Measurements from ENCODE around the gene SLC29A3. TPM values are rescaled to one million over a fixed set of nuclear protein-coding genes. Genes with fewer than 3 reads are reported as not detected.
"Not testable (repeated sequence)": the region's sequence is repeated elsewhere in the genome, so short reads cannot be mapped to it uniquely, and the experiment has no call there.

SLC29A3 gene
- total RNA-seq, 1 experiment from 2014 or later: 3.8 TPM

GRCh38 chr10:71343392-71343773, 24.3 kb downstream of the SLC29A3 start:
- DNase-seq (ENCODE audit: extremely low read depth, low read depth): no peak

- no peak for DNase-seq (ENCODE audit: extremely low read depth, low read depth)
Observed at GRCh38 chr10:71344154-71344925, 25.3 kb downstream of the SLC29A3 start.

- no peak for DNase-seq (ENCODE audit: extremely low read depth, low read depth)
Observed at GRCh38 chr10:71344993-71345480, 26.0 kb downstream of the SLC29A3 start.

- DNase-seq (ENCODE audit: extremely low read depth, low read depth): no peak
Observed at GRCh38 chr10:71345694-71346093, 26.6 kb downstream of the SLC29A3 start.

- no peak for DNase-seq (ENCODE audit: extremely low read depth, low read depth)
Observed at GRCh38 chr10:71346731-71347130, 27.7 kb downstream of the SLC29A3 start.

GRCh38 chr10:71347587-71348395, 28.7 kb downstream of the SLC29A3 start:
- DNase-seq (ENCODE audit: extremely low read depth, low read depth): no peak

GRCh38 chr10:71348850-71349249, 29.8 kb downstream of the SLC29A3 start:
- DNase-seq (ENCODE audit: extremely low read depth, low read depth): no peak

- no peak for DNase-seq (ENCODE audit: extremely low read depth, low read depth)
Observed at GRCh38 chr10:71349406-71349805, 30.3 kb downstream of the SLC29A3 start.

GRCh38 chr10:71351087-71351486, 32.0 kb downstream of the SLC29A3 start:
- DNase-seq (ENCODE audit: extremely low read depth, low read depth): no peak

- DNase-seq (ENCODE audit: extremely low read depth, low read depth): no peak
Observed at GRCh38 chr10:71351628-71352319, 32.7 kb downstream of the SLC29A3 start.

GRCh38 chr10:71353639-71354038, 34.6 kb downstream of the SLC29A3 start:
- DNase-seq (ENCODE audit: extremely low read depth, low read depth): no peak

GRCh38 chr10:71354776-71355175, 35.7 kb downstream of the SLC29A3 start:
- DNase-seq (ENCODE audit: extremely low read depth, low read depth): no peak

- DNase-seq (ENCODE audit: extremely low read depth, low read depth): no peak
Observed at GRCh38 chr10:71355886-71356285, 36.8 kb downstream of the SLC29A3 start.

GRCh38 chr10:71357792-71358265, 38.8 kb downstream of the SLC29A3 start:
- DNase-seq (ENCODE audit: extremely low read depth, low read depth): no peak

GRCh38 chr10:71358277-71358676, 39.2 kb downstream of the SLC29A3 start:
- no peak for DNase-seq (ENCODE audit: extremely low read depth, low read depth)

- DNase-seq (ENCODE audit: extremely low read depth, low read depth): not testable (repeated sequence)
Observed at GRCh38 chr10:71358906-71359305, 39.8 kb downstream of the SLC29A3 start.

GRCh38 chr10:71359364-71360046, 40.4 kb downstream of the SLC29A3 start:
- DNase-seq (ENCODE audit: extremely low read depth, low read depth): no peak

- no peak for DNase-seq (ENCODE audit: extremely low read depth, low read depth)
Observed at GRCh38 chr10:71360735-71361134, 41.7 kb downstream of the SLC29A3 start.

- DNase-seq (ENCODE audit: extremely low read depth, low read depth): no peak
Observed at GRCh38 chr10:71361581-71361980, 42.5 kb downstream of the SLC29A3 start.

GRCh38 chr10:71362141-71362540, 43.1 kb downstream of the SLC29A3 start:
- no peak for DNase-seq (ENCODE audit: extremely low read depth, low read depth)
